Parathyroid adenoma (tissue), 2 donors: ENCODE data around the gene LPP.

Experiments used
- H2AFZ ChIP-seq: fragments of 300-600 bp; sonication (generic); one replicate; pipeline ENCODE4 v1.7.0; 2017; ENCODE audit warnings: antibody characterized with exemption, mild to moderate bottlenecking
- H3K27ac ChIP-seq: fragments of 300-600 bp; sonication (generic); one replicate; pipeline ENCODE4 v1.7.0; 2017
- H3K27me3 ChIP-seq: fragments of 300-600 bp; sonication (generic); one replicate; pipeline ENCODE4 v1.7.0; 2017; ENCODE audit warnings: low read length; ENCODE audit not compliant: control insufficient read depth, insufficient read depth
- H3K36me3 ChIP-seq: fragments of 300-600 bp; sonication (generic); one replicate; pipeline ENCODE4 v1.7.0; 2017; ENCODE audit warnings: low read length; ENCODE audit not compliant: control insufficient read depth, insufficient read depth
- H3K4me1 ChIP-seq: fragments of 300-600 bp; sonication (generic); one replicate; pipeline ENCODE4 v1.7.0; 2017; ENCODE audit warnings: control low read depth
- H3K4me2 ChIP-seq: fragments of 300-600 bp; sonication (generic); one replicate; pipeline ENCODE4 v1.7.0; 2017; ENCODE audit warnings: low read length
- H3K4me3 ChIP-seq: fragments of 300-600 bp; sonication (generic); one replicate; pipeline ENCODE4 v1.7.0; 2017; ENCODE audit warnings: low read depth, low read length
- H3K79me2 ChIP-seq: fragments of 300-600 bp; sonication (generic); one replicate; pipeline ENCODE4 v1.7.0; 2017; ENCODE audit warnings: control low read depth
- H3K9ac ChIP-seq: fragments of 300-600 bp; sonication (generic); one replicate; pipeline ENCODE4 v1.7.0; 2017; ENCODE audit warnings: mild to moderate bottlenecking
- H3K9me3 ChIP-seq: fragments of 300-600 bp; sonication (generic); one replicate; pipeline ENCODE4 v1.7.0; 2017; ENCODE audit warnings: low read length; ENCODE audit not compliant: control insufficient read depth
- TF ChIP-seq, protein P1 (sequence below): fragments of 300-600 bp; sonication (generic); IDR thresholded peaks from one replicate; pipeline ENCODE4 v1.7.0; 2017; ENCODE audit warnings: antibody characterized with exemption, mild to moderate bottlenecking
- donor health status: primary hyperparathyroidism.

The LPP gene

DNA sequence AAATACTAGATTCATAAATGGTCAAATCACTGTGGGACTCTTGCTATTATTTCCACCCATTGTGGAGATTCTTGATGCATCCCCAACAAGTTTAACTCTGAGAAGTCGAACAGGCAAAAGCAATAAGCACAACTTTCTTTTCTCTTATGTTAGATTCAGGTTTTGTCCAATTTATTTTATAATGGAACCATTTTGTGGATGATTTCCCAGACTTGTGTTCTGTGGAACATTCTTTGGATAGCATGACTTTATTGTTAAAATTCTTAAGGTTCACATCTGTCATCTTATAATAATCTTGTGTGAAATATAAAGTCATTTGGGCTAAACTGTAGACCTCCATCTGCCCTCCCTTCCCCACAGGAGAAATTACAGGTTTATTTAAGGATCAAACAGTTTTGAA, 213.7 kb downstream of the LPP start:
- H2AFZ ChIP-seq, result no peak overlapping the region
- no peak overlapping the region for H3K4me3 ChIP-seq
- no peaks in the 10 kb centered on the region for H3K36me3 ChIP-seq
- H3K27me3 ChIP-seq, result no peaks in the 10 kb centered on the region
- H3K27ac ChIP-seq, result no peak overlapping the region
- peaks cover 3% of the 10 kb centered on the region for H3K79me2 ChIP-seq
- H3K9me3 ChIP-seq, result no peaks in the 10 kb centered on the region
- TF ChIP-seq, protein P1, sequence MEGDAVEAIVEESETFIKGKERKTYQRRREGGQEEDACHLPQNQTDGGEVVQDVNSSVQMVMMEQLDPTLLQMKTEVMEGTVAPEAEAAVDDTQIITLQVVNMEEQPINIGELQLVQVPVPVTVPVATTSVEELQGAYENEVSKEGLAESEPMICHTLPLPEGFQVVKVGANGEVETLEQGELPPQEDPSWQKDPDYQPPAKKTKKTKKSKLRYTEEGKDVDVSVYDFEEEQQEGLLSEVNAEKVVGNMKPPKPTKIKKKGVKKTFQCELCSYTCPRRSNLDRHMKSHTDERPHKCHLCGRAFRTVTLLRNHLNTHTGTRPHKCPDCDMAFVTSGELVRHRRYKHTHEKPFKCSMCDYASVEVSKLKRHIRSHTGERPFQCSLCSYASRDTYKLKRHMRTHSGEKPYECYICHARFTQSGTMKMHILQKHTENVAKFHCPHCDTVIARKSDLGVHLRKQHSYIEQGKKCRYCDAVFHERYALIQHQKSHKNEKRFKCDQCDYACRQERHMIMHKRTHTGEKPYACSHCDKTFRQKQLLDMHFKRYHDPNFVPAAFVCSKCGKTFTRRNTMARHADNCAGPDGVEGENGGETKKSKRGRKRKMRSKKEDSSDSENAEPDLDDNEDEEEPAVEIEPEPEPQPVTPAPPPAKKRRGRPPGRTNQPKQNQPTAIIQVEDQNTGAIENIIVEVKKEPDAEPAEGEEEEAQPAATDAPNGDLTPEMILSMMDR, result no peak
- no peaks in the 10 kb centered on the region for H3K4me1 ChIP-seq
- H3K9ac ChIP-seq, result no peak overlapping the region
- H3K4me2 ChIP-seq, result no peak overlapping the region

DNA sequence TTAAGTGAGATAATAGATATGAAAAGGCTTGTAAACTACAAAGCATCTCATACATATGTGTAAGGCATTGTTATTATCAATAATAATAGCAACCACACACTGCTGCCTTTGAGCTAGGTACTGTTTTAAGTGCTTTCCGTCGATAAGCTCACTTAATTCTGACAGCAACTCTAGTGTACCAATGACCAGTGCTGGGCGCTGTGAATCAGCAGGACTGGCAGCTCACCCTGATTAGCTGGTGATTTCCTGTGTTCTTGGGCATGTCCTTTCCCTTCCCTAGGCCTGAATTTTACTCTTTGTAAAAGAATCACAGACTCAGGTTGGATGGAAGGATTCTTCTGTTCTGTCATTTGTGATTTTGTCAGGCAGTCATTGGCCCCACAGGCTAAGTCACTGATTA, 215.6 kb downstream of the LPP start:
- Histone ChIP-seq H3K27me3 (no peaks in the 10 kb centered on the region), H3K4me2 (no peak overlapping the region), H3K79me2 (peaks cover 3% of the 10 kb centered on the region), H3K27ac (no peak overlapping the region), H3K4me1 (no peaks in the 10 kb centered on the region), H3K4me3 (no peak overlapping the region), H2AFZ (no peak overlapping the region), H3K36me3 (no peaks in the 10 kb centered on the region), H3K9me3 (no peaks in the 10 kb centered on the region), H3K9ac (no peak overlapping the region)
- TF ChIP-seq, protein P1, result no peak

DNA sequence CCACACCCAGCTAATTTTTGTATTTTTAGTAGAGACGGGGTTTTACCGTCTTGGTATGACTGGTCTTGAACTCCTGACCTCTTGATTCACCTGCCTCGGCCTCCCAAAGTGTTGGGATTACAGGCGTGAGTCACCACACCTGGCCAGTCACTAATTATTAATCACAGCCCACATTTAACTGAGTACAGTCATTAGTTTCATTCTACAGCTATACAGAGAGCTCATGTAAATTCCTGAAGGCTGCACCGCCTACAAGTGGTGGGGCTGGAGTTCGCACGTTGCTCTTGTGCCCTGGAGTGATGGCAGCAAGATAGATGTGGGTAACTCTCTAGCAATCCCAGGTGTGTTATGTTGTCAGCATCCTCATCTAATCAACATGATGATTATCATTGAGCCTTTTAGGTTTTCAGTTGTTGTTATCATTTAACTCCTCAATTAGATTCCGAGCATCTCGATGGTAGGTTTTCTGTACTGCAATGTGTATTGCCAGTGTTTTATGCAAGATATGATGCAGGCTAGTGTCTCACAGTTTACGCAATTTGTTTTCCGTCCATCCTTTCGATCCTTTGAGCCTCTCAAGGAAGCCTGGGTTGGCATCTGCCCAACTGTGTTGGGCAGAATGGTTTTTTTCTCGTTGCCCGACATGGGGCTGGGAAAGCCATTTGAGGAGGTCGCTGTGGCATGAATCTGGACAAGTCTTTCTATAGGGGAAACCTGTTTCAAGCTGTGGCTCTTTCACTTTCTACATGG, 216.3 kb downstream of the LPP start:
- no peak overlapping the region for H3K4me3 ChIP-seq
- peaks cover 3% of the 10 kb centered on the region for H3K79me2 ChIP-seq
- H3K27ac ChIP-seq, result no peak overlapping the region
- H3K4me2 ChIP-seq, result no peak overlapping the region
- TF ChIP-seq, protein P1, result no peak
- no peaks in the 10 kb centered on the region for H3K27me3 ChIP-seq
- no peaks in the 10 kb centered on the region for H3K9me3 ChIP-seq
- no peaks in the 10 kb centered on the region for H3K4me1 ChIP-seq
- no peak overlapping the region for H3K9ac ChIP-seq
- no peaks in the 10 kb centered on the region for H3K36me3 ChIP-seq
- no peak overlapping the region for H2AFZ ChIP-seq

DNA sequence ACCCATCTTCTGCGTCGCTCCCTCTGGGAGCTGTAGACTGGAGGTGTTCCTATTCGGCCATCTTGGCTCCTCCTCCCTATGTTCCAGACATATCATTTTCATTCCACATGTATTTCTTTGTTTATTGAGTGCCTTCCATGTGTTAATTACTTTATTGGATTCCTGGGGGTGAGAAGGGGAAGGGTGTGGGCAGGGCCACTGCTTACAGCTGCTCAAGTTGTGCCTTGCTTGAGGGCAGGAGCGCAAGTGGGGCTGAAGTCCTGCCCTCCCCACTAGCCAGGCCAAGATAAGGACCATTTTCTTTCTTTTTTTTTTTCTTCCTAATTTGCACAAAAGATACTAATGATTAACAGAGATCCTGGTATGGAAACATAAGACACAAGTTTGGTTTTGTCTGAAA, 224.8 kb downstream of the LPP start:
- H3K4me1 ChIP-seq, result no peaks in the 10 kb centered on the region

More for the DNA sequence above, 224.8 kb downstream of the LPP start:
- no peaks in the 10 kb centered on the region for H3K9me3 ChIP-seq
- H3K27ac ChIP-seq, result no peak overlapping the region
- H3K27me3 ChIP-seq, result no peaks in the 10 kb centered on the region
- no peak overlapping the region for H3K4me3 ChIP-seq
- no peak overlapping the region for H2AFZ ChIP-seq
- H3K4me2 ChIP-seq, result no peak overlapping the region
- no peaks in the 10 kb centered on the region for H3K36me3 ChIP-seq
- TF ChIP-seq, protein P1, result no peak
- H3K79me2 ChIP-seq, result no peaks in the 10 kb centered on the region
- no peak overlapping the region for H3K9ac ChIP-seq
